Activated naive CD4-positive, alpha-beta T cell treated with anti-CD3 and anti-CD28 coated beads, Interleukin-2, amount 50 U/mL, for 16 hours (primary cell): Measurements from ENCODE around the gene SLC17A7.
"Not testable (repeated sequence)": the region's sequence is repeated elsewhere in the genome, so short reads cannot be mapped to it uniquely, and the experiment has no call there.

ENCODE experiments used
- DNase-seq: peaks from one replicate; pipeline ENCODE4 v3.0.0-alpha.2; 2020

Gene SLC17A7

DNA sequence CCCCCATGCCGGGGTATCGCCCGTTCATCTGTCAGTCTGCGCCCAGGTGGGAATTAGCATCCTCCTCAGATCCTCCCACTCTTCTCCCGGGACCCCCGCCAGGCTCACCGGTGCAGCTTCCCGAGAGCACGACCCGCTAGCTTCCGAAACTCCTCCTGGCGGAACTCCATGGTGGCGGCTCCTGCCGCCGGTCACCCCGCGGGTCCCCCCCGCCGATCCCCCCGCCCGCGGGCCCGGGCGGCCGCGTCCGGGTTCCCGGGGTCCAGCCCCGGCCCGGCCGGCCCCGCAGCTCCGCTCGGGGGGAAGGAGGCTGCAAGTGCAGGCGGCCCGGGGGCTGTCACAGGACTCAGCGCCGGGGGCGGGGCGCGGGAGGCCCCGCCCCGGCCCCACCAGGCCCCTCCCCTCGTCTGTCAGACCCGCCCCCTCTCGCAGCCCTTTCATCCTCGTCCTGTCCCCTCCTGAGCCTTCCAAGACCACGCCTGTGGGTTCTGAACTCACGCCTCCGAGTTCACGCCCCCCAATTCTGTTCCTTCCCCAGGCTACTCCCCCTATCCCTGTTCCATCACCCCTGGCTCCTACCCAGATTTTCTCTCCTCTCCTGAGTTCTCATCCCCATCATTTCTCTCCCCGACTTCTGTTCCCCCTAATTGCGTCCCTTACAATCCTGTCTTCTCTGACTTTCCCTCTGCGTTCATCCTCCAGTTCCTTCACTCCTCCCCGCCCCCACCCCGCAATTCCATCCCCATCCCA is at the start of gene SLC17A7:
SLC17A7 (minus strand) TSS at position 318 of the 750 bp plus-strand sequence; CDS start at position 170, 148 bp downstream.
- peak; percentile 52 for DNase-seq

GRCh38 chr19:49490287-49491029 is 49.1 kb upstream of the SLC17A7 start:
- DNase-seq: no peak

DNA sequence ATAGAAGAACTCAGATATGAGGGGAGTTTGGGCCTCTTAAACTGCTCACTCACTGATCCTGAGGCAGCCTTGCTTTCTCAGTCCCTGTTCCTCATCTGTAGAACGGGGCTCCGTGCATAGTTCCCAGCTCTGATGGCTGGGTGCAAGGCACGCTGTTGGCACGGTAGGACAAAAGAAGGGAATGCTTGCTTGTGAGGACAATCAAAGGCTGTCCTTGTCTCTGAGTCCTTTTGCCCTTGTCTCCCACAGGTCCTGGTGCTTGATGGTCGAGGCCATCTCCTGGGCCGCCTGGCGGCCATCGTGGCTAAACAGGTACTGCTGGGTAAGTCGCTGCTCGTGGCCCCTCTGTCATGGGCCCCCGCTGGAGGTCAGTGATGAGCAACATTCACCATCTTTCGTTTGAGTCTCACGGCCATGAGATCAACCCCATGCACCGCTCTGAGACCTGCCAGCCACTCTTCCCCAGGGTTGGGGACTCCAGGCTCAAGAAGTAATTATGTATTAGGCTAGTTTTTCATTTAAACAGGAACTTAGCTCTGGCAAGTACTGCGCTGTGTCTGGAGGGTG is 48.4 kb upstream of the SLC17A7 start:
- no peak for DNase-seq

- DNase-seq: no peak
Observed at GRCh38 chr19:49488863-49489537, 47.7 kb upstream of the SLC17A7 start.

DNA sequence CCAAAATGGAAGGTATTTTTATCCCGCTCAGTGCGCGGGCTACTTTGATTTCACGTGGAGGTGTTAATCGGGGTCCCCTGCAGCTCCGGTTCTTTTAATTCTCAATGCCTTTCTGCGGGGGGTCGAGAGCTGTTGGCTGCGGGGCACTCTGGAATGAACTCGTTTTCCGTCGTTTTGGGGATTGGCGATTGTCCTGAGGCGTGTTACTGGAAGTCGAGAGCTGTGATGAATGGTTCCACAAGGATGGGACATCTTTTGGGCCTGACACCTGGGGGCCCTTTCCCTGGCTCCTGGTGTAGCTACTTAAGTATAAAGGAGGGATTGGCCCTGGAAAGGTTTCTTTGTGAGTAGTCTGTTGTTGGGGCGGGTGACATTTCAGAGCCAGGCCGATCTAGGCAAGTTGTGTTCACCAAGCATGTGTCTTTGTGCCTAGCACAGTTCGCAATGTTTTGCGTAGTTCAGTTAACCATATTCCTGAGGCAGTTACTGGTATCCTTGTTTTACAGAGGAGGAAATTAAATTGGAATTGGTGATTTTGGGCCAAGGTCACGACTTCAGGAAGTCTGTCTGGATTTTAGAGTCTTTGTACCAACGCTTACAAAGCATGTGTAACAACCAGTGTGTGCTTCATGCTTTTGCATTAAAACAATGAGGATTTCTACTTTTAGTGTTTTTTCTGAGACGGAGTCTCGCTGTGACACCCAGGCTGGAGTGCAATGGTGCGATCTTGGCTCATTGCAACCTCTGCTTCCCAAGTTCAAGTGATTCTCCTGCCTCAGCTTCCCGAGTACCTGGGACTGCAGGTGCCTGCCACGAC is 46.9 kb upstream of the SLC17A7 start:
- DNase-seq: peak; percentile 44

- DNase-seq: peak; percentile 100
Observed at GRCh38 chr19:49487277-49488045, 46.1 kb upstream of the SLC17A7 start, which contains the start of gene RPL13A. Gene RPL13A (plus strand): TSS chr19:49487608. CDS start chr19:49487630, 22 bp downstream.

GRCh38 chr19:49486710-49487276 is 45.5 kb upstream of the SLC17A7 start:
- no peak for DNase-seq

GRCh38 chr19:49486232-49486631 is 44.9 kb upstream of the SLC17A7 start:
- DNase-seq: no peak

DNA sequence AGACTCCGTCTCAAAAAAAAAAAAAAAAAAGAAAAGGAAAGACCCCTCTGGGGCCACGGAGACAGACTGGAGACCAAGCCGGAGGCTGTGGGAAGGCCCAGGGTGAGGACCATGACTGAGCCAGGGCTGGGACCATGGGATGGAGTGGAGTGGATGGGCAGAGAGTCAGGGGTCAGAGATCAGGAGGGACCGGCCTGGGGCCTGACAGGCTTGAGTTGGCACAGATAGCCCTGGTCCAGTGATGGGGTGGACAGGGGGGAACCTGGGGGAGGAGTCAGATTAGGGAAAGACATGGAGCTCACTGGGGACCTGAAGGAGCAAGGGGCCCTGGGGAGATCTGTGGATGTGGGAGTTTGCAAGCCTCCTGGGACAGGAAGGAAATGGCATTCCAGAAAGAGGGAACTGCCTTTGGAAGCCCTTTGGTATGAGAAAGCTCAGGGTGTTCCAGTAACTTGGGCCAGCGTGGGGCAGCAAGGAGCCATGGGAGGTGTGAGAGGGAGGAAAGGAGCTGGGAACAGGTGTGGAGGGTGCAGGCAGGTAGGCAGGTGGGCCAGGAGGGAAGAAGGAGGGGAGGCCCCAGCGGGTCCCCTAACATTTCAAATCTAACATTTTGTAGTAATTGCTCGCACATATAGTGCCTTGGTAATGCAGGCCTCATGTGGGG is 39.8 kb upstream of the SLC17A7 start:
- DNase-seq: no peak

- DNase-seq: no peak
Observed at GRCh38 chr19:49479975-49480628, 38.8 kb upstream of the SLC17A7 start.

- peak; percentile 80 for DNase-seq
Observed at GRCh38 chr19:49475995-49476880, 34.9 kb upstream of the SLC17A7 start.

DNA sequence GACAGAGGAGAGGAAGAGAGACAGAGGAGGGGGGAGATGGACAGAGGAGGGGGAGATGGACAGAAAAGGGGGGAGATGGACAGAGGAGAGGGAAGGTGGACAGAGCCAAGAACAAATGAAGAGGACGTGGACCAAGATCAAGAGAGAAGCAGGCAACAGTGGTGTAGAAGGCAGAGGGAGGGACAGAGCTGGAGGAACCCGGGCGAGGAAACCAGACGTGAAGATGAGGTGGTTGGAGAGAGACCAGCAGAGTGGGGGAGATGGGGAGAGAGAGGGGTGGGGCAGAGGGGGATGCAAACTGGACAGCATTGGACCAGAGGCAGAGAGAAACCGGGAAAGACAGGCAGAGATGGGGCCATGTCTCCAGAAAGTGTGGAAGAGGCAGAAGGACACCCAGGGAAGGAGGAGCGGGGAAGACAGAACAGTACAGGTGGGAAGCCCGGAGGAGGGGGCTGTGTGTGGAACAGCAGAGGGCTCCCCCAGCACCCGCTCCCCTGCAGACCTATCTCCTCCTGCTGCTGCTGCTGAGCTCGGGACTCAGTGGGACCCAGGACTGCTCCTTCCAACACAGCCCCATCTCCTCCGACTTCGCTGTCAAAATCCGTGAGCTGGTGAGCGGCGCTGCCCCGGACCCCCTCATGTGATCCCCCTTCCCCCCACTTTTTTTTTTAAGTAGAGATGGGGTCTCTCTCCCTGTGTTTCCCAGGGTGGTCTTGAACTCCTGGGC is 34.0 kb upstream of the SLC17A7 start:
- DNase-seq: no peak

- no peak for DNase-seq
Observed at GRCh38 chr19:49474542-49474924, 33.2 kb upstream of the SLC17A7 start.

DNA sequence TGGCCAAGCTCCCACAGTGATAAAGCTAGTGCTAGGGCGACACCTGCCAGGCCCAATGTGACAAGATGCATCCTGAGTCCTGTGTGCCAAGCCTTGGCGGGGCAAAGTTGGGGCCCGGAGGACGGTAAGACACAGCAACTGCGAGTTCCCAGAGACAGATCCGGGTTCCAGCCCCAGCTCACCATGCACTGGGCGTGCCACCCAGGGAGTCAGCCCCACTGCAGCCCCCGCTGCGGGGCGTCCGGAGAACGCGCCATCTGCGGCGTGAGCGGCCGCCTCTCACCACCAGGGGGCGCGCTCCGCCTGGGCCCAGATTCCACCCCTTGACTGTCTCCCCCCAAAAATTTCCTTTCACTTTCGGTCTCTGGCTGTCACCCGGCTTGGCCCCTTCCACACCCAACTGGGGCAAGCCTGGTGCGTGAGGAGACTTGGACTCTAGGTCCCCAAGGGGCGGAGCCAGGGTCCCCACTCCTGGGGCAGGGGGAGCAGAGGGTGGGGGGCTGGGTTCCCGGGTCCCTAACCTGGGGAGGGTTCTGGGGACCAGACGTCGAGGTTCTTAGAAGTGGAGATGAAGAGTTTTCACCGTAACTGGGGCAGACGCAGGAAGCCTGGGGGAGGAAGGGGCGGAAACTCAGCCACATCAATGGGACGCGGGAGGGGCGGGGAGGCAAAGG is 32.7 kb upstream of the SLC17A7 start, which contains the start of gene FLT3LG:
FLT3LG (plus strand) TSS at position 348 of the 674 bp plus-strand sequence. CDS start 425 bp downstream, outside the sequence.
- DNase-seq: peak; percentile 89

GRCh38 chr19:49473501-49473867 is 32.2 kb upstream of the SLC17A7 start:
- not testable (repeated sequence) for DNase-seq

- DNase-seq: no peak
Observed at GRCh38 chr19:49472936-49473335, 31.6 kb upstream of the SLC17A7 start.

GRCh38 chr19:49470615-49470978 is 29.3 kb upstream of the SLC17A7 start:
- no peak for DNase-seq
